NCI-H345 treated with DMSO at 0.1 percent for 48 hours (cell line): ENCODE measurements around the gene SLC12A6.
"Not testable (repeated sequence)": the region's sequence is repeated elsewhere in the genome, so short reads cannot be mapped to it uniquely, and the experiment has no call there.

Source experiments
- DNase-seq: peaks from one replicate; lab custom pipeline; 2025; ENCODE audit not compliant: unreplicated experiment; lab: John Stamatoyannopoulos, UW

The SLC12A6 gene

DNA sequence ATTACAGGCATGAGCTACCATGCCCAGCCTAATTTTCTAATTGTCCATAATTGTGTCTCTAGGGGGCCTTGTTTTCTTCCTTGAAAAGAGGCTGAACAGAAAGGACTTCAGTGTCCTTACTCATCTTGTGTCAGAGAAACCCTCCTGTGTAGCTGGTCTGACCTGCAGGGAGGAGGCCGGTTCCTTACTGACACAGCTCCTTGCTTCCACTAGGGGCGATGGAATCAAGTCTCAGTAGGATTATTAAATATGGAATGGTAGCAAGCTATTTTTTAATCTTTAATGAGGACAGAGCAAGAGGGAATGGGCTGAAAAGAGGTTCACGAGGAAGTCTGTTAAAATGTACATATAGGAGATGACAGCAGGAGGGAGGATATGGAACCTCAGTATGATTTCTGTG lies 20.8 kb upstream of the SLC12A6 start:
- DNase-seq, result no peak

DNA sequence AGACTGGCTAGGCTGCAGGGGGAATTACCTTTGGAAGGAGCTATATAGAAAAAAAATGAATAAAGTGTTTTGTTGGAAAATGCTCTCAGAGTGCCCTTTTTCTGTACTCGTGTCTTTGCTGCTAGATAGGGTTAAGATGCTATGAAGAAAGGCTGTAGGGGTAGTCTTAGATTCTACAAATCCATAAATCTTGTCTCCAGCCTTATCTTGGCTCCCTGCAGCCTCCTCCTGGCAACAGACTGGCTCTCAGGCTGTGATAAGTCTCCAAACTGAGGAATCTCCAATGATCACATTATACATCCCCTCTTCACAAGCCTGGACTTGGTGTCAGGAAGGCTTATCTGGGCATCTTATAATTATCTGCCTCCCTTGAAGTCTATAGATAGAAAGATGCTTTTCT lies 20.1 kb upstream of the SLC12A6 start:
- DNase-seq, result no peak

DNA sequence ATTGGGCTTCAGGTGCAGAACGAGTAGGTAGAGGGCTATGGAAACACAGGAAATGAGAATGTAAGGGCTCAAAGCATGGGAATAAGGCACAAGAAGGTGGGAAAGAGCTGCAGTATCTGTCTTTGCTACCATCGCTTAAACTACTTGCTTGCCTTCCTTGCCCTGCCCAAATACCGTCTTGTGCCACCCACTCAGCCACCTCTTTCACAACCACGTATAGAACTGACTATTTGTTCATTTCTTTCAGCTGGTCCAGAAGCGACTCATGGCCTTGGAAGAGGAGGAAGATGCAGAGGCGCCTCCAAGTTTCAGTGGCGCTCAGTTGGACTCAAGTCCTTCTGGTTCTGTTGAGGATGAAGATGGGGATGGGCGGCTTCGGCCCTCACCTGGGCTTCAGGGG lies 17.7 kb upstream of the SLC12A6 start:
- DNase-seq, result no peak

GRCh38 chr15:34354286-34354685 lies 16.7 kb upstream of the SLC12A6 start:
- no peak for DNase-seq

- DNase-seq, result no peak
Observed at GRCh38 chr15:34353627-34354026, 16.0 kb upstream of the SLC12A6 start.

DNA sequence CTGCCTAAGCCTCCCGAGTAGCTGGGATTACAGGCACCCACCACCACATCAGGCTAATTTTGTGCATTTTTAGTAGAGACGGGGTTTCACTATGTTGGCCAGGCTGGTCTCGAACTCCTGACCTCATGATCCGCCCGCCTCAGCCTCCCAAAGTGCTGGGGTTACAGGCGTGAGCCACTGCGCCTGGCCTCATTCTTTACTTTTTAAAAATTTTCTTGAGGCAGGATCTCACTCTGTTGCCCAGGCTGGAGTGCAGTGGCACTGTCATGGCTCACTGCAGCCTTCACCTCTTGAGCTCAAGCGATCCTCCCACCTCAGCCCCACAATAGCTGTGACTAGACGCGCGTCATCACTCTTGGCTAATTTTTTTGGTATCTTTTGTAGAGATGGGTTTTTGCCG lies 15.4 kb upstream of the SLC12A6 start:
- not testable (repeated sequence) for DNase-seq

- no peak for DNase-seq
Observed at GRCh38 chr15:34349769-34350168, 12.2 kb upstream of the SLC12A6 start.

DNA sequence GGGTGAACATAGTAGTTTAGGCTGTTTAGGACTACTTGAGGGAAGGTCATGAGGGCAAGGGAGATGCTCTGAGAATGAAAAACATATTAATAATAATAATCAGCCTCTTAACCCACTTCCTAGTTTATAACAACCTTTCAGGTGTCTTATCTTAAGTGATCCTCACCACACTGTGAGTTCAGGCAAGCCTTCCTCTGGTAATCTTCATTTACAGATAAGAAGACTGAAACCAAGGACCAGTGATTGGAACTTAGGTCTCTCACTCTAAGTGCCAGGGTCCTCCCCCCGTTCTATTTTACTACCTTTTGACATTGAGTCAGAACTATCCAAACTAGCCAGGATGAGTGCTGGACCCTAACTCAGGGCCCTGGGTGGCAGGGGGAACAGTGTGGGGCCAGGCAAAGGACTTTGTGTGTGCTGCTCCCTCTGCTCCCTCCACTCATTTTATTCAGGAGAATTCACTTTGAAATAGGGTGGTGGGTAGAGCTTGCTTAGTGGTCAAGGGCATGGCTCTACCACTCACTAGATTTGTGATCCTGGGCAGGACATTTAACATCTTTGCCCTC lies 11.2 kb upstream of the SLC12A6 start:
- DNase-seq, result no peak

- DNase-seq, result no peak
Observed at GRCh38 chr15:34347951-34348638, 10.5 kb upstream of the SLC12A6 start.

GRCh38 chr15:34342737-34343575 lies 5.4 kb upstream of the SLC12A6 start, which contains the start of the genes NOP10 and NUTM1:
NOP10 (minus strand) TSS chr15:34343136; CDS start chr15:34343073, 63 bp downstream.
NUTM1 (plus strand) TSS chr15:34343315; CDS start chr15:34343697, 382 bp downstream.
- peak; percentile 70 for DNase-seq

GRCh38 chr15:34342213-34342736 lies 4.7 kb upstream of the SLC12A6 start:
- not testable (repeated sequence) for DNase-seq

- DNase-seq, result no peak
Observed at GRCh38 chr15:34341381-34342212, 4.0 kb upstream of the SLC12A6 start.

DNA sequence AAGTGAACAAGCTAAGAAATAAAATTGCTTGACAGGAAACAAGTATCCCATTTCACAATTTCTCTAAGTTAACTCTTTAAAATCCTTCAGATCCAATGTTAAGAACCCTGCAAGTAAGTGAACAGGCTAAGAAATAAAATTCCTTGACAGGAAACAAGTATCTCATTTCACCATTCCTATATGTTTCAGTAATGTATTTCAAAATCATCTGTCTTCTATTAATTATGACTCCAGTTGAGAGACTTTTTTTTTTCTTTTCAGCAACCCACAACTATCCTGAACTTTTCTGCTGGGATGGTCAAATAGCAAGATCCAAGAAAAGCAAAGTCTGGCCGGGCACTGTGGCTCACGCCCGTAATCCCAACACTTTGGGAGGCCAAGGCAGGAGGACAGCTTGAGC lies 2.4 kb upstream of the SLC12A6 start:
- no peak for DNase-seq

GRCh38 chr15:34338347-34338746 lies 766 bp upstream of the SLC12A6 start:
- DNase-seq, result no peak

DNA sequence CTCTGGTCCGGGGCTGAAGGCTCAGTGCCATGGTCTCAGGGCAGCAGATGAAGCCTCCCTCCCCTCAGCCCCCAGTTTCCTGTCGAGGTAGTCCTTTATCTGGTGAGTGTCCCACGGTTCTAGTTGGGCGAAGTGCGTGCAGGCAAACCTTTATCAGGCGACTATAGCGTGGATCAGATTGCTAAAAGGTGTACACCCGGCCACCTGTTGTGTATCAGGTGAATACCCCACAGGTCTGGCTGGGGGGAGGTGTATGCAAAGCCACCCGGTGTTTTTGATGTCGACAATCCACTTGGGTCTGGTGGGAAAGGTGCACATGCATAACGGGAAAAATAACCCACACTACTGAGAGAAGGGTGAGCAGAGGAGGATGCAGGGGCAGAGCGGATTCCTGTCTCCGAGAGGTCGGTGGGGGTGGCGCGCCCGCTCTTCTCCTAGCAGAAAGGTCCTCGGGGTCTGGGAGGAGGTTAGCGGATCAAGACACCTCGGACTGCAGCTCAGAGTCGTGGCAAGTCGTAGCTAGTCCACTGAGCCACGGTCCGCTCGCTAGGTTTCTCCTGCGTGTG lies 507 bp downstream of the SLC12A6 start:
- no peak for DNase-seq

GRCh38 chr15:34336231-34336990 lies 1.2 kb downstream of the SLC12A6 start:
- no peak for DNase-seq

DNA sequence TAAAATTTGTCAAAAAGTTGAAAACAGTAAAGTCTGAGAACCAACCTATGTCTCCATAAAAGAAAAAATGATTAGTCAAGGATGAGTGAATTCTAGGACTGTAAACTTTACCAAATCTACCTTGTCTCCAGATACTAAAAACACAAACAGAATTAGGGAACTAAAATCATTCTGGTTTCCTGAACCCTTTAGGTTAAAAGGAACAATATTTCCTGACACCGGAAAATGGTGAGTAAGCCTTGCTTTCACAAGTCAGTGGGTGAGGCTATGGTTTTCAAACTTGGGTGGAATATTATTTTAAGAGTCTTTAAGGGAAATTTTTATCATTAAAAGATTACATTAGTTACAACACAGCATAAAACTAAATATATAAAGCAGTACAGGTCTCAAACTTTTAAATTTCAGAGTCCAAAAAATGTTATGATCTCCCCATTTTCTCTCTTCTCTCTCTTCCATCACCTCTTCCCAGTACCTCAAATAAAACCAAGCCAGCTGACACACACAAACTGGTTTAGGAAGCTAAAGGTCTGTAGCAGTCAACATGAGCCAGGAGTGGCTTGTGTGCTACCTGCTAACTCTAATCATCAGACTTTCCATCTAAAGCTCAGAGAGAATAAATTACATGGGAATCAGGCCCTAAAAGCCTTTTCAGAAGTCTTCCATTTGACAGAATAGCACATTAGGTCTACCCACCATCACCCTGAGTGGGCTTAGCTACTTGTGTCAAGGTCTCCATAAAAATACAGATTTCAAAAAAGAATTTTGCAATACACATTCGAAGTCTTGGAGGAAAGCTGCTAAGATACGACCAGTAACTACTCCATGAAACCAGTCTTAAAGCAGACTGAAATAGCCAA lies 2.2 kb downstream of the SLC12A6 start:
- DNase-seq, result no peak

DNA sequence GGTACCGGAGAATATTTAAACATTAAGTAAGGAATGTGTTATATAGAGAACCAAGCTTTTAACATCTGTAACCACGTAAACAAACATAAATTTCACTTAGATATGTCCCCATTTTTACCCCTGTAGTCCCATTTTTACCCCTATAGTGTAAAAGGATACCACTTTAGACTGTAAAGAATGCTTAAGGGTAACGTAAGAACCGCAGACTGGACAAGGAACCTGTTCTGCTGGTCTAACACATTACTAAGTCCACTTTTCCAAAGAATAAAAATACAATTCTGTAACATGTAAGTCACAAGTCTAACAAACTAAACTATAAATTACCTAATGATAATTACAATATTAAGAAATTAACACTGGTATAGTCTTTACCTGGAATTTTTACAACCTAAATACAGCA lies 2.9 kb downstream of the SLC12A6 start:
- no peak for DNase-seq
